ENCODE results near the gene RHBDF1.
"Not testable (repeated sequence)": the region's sequence is repeated elsewhere in the genome, so short reads cannot be mapped to it uniquely, and the experiment has no call there.

The RHBDF1 gene

GRCh38 chr16:59440-60059 lies 12.9 kb downstream of the RHBDF1 start:
- DNase-seq (ENCODE audit: low read depth in 2 of 2), result no peak

GRCh38 chr16:58491-59439 lies 13.7 kb downstream of the RHBDF1 start:
- no peak for DNase-seq (ENCODE audit: low read depth in 2 of 2)

GRCh38 chr16:57711-58110 lies 14.7 kb downstream of the RHBDF1 start:
- DNase-seq (ENCODE audit: low read depth in 2 of 2), result no peak

GRCh38 chr16:56231-56927 lies 16.1 kb downstream of the RHBDF1 start:
- DNase-seq (ENCODE audit: low read depth in 2 of 2), result no peak

- no peak for DNase-seq (ENCODE audit: low read depth in 2 of 2)
Observed at GRCh38 chr16:55571-56136, 16.8 kb downstream of the RHBDF1 start.

- DNase-seq (ENCODE audit: low read depth in 2 of 2), result no peak
Observed at GRCh38 chr16:54237-54581, 18.2 kb downstream of the RHBDF1 start.

- peak; percentile 90 to 94 for DNase-seq (ENCODE audit: low read depth in 2 of 2)
Observed at GRCh38 chr16:53346-54236, 18.8 kb downstream of the RHBDF1 start, which contains the start of the genes POLR3K and SNRNP25. TSS of gene POLR3K (minus strand) at chr16:53608. CDS start at chr16:53586, 22 bp downstream. TSS of gene SNRNP25 (plus strand) at chr16:53828. CDS start at chr16:54017, 189 bp downstream.

GRCh38 chr16:50769-51591 lies 21.5 kb downstream of the RHBDF1 start:
- no peak for DNase-seq (ENCODE audit: low read depth in 2 of 2)

- DNase-seq (ENCODE audit: low read depth in 2 of 2), result no peak
Observed at GRCh38 chr16:47234-47633, 25.2 kb downstream of the RHBDF1 start.

- not testable (repeated sequence) for DNase-seq (ENCODE audit: low read depth in 2 of 2)
Observed at GRCh38 chr16:46510-46909, 25.9 kb downstream of the RHBDF1 start.

GRCh38 chr16:45454-45853 lies 27.0 kb downstream of the RHBDF1 start:
- DNase-seq (ENCODE audit: low read depth in 2 of 2), result no peak

GRCh38 chr16:44655-45054 lies 27.8 kb downstream of the RHBDF1 start:
- no peak for DNase-seq (ENCODE audit: low read depth in 2 of 2)

- no peak for DNase-seq (ENCODE audit: low read depth in 2 of 2)
Observed at GRCh38 chr16:43294-43693, 29.1 kb downstream of the RHBDF1 start.

GRCh38 chr16:42691-43090 lies 29.7 kb downstream of the RHBDF1 start:
- no peak for DNase-seq (ENCODE audit: low read depth in 2 of 2)

- no peak for DNase-seq (ENCODE audit: low read depth in 2 of 2)
Observed at GRCh38 chr16:42069-42457, 30.4 kb downstream of the RHBDF1 start.

GRCh38 chr16:41439-42068 lies 30.9 kb downstream of the RHBDF1 start:
- DNase-seq (ENCODE audit: low read depth in 2 of 2), result no peak

GRCh38 chr16:38941-39892 lies 33.2 kb downstream of the RHBDF1 start:
- peak in 1 of 2 donors; percentile 15 for DNase-seq (ENCODE audit: low read depth in 2 of 2)

- DNase-seq (ENCODE audit: low read depth in 2 of 2), result not testable (repeated sequence)
Observed at GRCh38 chr16:38206-38605, 34.2 kb downstream of the RHBDF1 start.

Data from stimulated activated CD8-positive, alpha-beta memory T cell treated with anti-CD3 and anti-CD28 coated beads, Interleukin-7, amount 100 ng/mL, for 1 hour (primary cell).